Subcutaneous adipose tissue (tissue), 4 donors: ENCODE data around the gene GPRASP3. TPM values are rescaled to one million over a fixed set of nuclear protein-coding genes. Genes with fewer than 3 reads are reported as not detected.

ENCODE experiments used
- CTCF ChIP-seq: fragments of 450-650 bp; IDR thresholded peaks from one replicate; pipeline ENCODE4 v1.5.1; 2016; ENCODE audit warnings: low read depth, mild to moderate bottlenecking, control low read depth, antibody characterized with exemption, moderate library complexity
- total RNA-seq, 4 donors: library from RNA; depleted of rRNA; stranded (reverse); fragments of >200 nt; gene quantifications; one replicate each; pipeline ENCODE4 v1.1.0, GENCODE V29; 2016

Gene GPRASP3
- total RNA-seq, result 1 to 10 TPM in 3 of 4 donors, under 1 TPM in 1; 0.75 to 3.7 (median 2.1) TPM

- no peak for TF ChIP-seq CTCF
Observed at GRCh38 chrX:102720237-102721168, at the start of gene GPRASP3. GPRASP3 (plus strand) TSS chrX:102720743; CDS start chrX:102748996, 28,253 bp downstream.

GRCh38 chrX:102672856-102673255 is 47.7 kb upstream of the GPRASP3 start:
- TF ChIP-seq CTCF, result no peak

- TF ChIP-seq CTCF, result no peak
Observed at GRCh38 chrX:102684772-102685520, 35.6 kb upstream of the GPRASP3 start.

GRCh38 chrX:102694749-102695148 is 25.8 kb upstream of the GPRASP3 start:
- no peak for TF ChIP-seq CTCF

- TF ChIP-seq CTCF, result no peak
Observed at GRCh38 chrX:102696306-102696705, 24.2 kb upstream of the GPRASP3 start.

GRCh38 chrX:102697494-102697893 is 23.0 kb upstream of the GPRASP3 start:
- TF ChIP-seq CTCF, result no peak

- TF ChIP-seq CTCF, result no peak
Observed at GRCh38 chrX:102708900-102709299, 11.6 kb upstream of the GPRASP3 start.
